Measurements from ENCODE around the gene ERCC1.
"Not testable (repeated sequence)": the region's sequence is repeated elsewhere in the genome, so short reads cannot be mapped to it uniquely, and the experiment has no call there.

Gene ERCC1

DNA sequence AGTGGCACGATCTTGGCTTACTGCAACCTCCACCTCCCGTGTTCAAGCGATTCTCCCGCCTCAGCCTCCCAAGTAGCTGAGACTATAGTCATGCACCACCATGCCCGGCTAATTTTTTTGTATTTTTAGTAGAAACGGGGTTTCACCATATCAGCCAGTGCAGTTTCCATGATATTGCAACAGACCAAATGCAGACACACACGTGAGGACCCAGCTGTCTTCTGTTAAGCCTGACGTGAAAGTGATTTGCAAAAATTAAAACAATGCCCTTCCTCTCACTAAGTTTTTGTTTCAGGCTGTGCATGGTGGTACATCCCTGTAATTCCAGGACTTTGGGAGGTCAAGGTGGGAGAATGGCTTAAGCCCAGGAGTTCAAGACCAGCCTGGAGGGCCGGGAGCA, 7.3 kb upstream of the ERCC1 start:
- not testable (repeated sequence) for DNase-seq (ENCODE audit: low read depth in 1 of 2, low spot score in 1 of 2)

DNA sequence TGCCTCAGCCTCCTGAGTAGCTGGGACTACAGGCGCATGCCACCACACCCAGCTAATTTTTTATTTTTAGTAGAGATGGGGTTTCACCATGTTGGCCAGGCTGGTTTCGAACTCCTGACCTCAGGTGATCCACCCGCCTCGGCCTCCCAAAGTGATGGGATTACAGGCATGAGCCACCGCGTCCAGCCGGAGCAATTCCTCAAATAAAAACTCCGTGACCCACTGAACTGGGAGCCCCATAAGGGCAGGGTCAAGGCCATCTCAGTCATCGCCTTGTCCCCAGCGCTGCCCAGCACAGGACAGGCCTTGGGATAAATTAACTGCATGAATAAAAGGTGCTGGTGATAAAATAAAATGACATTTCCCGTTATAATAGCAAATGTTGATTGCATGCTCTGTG, 6.2 kb upstream of the ERCC1 start:
- not testable (repeated sequence) for DNase-seq (ENCODE audit: low read depth in 1 of 2, low spot score in 1 of 2)

- no peak for DNase-seq (ENCODE audit: low read depth in 1 of 2, low spot score in 1 of 2)
These were observed 4.9 kb upstream of the ERCC1 start for GRCh38 chr19:45428384-45429231.

GRCh38 chr19:45424191-45425058, 708 bp upstream of the ERCC1 start:
- peak in 1 of 2 donors; percentile 29 for DNase-seq (ENCODE audit: low read depth in 1 of 2, low spot score in 1 of 2)

- DNase-seq (ENCODE audit: low read depth in 1 of 2, low spot score in 1 of 2), result peak in 1 of 2 donors; percentile 62
These were observed 606 bp downstream of the ERCC1 start for GRCh38 chr19:45423033-45423588.

DNA sequence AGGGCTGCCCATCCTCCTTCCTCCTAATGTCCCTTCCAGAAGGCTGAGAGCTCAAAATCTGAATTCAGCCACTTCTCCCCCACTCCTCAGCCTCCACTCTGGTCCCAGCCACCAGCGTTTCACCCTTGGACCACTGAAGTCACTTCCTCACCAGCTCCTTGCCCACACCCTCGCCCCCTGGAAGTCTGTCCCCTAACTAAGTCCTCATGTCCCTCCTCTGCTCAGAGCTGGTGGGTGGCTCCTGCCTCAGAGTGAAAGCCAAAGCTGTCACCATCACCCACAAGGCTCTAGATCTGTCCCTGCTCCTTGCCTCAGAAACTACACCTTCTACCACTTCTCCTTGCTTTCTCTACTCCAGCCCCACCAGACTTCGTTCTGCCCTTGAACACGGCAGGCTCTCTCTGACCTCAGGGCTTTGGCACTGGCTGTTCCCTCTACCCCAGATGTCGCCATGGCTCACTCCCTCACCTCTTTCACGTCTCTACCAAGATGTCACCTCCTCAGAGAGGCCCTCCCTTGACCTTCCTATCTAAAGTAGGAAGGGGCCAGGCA, 1.7 kb downstream of the ERCC1 start:
- DNase-seq (ENCODE audit: low read depth in 1 of 2, low spot score in 1 of 2), result no peak

DNA sequence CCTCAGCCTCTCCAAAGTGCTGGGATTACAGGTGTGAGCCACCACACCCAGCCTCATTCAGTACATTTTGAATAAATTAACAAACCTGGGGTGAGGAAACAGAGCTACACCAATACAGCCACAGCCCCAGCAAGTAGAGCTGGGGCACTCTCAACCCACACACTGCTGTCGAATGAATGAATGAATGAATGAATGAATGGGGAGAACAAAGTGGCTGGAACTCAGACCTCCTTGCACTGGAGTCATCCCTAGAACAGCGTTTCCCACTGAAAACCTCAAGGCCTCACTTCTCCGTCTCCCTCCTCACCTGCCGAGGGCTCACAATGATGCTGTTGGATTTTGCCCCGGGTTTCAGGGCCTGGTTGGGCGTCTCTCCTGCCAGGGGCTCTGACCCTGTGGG, 2.8 kb downstream of the ERCC1 start:
- DNase-seq (ENCODE audit: low read depth in 1 of 2, low spot score in 1 of 2), result no peak

DNA sequence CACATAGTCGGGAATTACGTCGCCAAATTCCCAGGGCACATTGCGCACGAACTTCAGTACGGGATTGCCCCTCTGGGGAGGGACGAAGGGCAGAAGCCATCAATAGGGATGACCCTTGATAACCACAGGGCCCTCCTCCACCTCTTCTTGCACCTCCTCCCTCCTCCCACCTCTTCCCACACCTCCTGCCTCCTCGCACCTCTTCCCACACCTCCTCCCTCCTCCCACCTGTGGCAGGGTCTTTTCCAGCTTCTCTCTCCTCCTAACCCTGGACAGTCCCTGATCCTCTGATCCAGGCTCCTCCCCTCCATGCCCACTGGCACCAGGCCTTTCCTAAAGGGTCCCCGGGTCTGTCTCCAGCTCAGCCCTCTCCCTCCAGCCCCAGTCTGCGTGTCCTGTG, 3.4 kb downstream of the ERCC1 start:
- no peak for DNase-seq (ENCODE audit: low read depth in 1 of 2, low spot score in 1 of 2)

DNA sequence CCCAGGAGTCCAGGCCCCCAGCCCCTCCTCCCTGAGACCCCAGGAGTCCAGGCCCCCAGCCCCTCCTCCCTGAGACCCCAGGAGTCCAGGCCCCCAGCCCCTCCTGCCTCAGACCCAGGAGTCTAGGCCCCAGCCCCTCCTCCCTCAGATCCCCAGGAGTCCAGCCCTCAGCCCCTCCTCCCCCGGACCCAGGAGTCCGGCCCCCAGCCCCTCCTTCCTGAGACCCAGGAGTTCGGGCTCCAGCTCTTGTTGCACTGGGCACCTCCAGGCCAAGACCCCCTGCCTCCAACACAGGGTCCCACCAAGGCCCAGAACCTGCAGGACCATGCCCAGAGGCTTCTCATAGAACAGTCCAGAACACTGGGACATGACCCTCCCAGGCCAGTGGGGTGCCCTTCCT, 3.8 kb downstream of the ERCC1 start:
- no peak for DNase-seq (ENCODE audit: low read depth in 1 of 2, low spot score in 1 of 2)

DNA sequence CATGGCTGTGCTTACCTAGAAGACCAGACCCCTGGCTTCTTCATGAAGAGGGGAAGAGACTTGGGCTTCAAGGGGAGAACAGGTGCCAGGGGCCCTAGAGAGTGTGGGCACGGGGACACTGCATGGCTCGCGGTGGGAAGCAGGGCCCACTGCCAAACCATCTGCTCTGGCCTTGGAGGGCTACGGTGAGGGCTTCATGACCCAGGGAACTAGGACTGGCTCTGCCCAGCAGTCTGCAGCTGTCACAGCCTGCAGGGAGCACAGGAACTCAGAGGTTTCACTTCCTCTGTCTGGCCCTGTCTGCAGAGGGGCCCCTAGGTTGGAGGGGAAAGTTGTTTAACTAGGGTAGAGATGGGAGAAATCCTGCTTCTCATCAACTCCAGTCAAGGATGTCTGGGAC, 4.3 kb downstream of the ERCC1 start:
- DNase-seq (ENCODE audit: low read depth in 1 of 2, low spot score in 1 of 2), result no peak

GRCh38 chr19:45418802-45419201, 4.9 kb downstream of the ERCC1 start:
- DNase-seq (ENCODE audit: low read depth in 1 of 2, low spot score in 1 of 2), result no peak

GRCh38 chr19:45417151-45417550, 6.6 kb downstream of the ERCC1 start:
- DNase-seq (ENCODE audit: low read depth in 1 of 2, low spot score in 1 of 2), result no peak

- no peak for DNase-seq (ENCODE audit: low read depth in 1 of 2, low spot score in 1 of 2)
These were observed 9.2 kb downstream of the ERCC1 start for GRCh38 chr19:45414468-45414867.

DNA sequence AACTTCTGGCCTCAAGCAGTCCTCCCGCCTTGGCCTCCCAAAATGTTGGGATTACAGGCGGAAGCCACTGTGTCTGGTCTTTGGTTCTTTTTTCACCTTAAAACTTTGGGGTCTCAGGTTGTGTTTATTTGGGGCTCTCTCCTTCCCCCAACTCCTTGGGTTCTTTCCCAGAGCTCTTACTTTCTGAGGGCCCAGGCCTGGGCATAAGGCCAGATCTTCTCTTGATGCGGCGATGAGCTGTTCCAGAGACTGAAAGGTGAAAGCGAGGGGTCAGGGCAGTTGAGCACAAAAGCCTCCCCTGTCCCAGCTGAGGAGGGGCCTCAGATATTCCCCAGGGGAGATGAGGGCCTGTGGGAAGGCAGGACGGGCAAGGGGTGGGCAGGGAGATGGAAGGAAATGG, 10.2 kb downstream of the ERCC1 start:
- DNase-seq (ENCODE audit: low read depth in 1 of 2, low spot score in 1 of 2), result no peak

- not testable (repeated sequence) for DNase-seq (ENCODE audit: low read depth in 1 of 2, low spot score in 1 of 2)
These were observed 13.4 kb downstream of the ERCC1 start for GRCh38 chr19:45410330-45410729.

GRCh38 chr19:45409557-45409920, 14.2 kb downstream of the ERCC1 start:
- no peak for DNase-seq (ENCODE audit: low read depth in 1 of 2, low spot score in 1 of 2)

- no peak for DNase-seq (ENCODE audit: low read depth in 1 of 2, low spot score in 1 of 2)
These were observed 14.7 kb downstream of the ERCC1 start for GRCh38 chr19:45408830-45409556.

DNA sequence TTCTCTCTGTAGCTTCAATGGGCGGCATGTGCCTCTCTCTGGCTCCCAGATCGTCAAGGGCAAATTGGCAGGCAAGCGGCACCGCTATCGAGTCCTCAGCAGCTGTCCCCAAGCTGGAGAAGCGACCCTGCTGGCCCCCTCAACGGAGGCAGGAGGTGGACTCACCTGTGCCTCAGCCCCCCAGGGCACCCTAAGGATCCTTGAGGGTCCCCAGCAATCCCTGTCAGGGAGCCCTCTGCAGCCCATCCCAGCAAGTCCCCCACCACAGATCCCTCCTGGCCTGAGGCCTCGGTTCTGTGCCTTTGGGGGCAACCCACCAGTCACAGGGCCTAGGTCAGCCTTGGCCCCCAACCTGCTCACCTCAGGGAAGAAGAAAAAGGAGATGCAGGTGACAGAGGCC, 15.6 kb downstream of the ERCC1 start:
- DNase-seq (ENCODE audit: low read depth in 1 of 2, low spot score in 1 of 2), result no peak

GRCh38 chr19:45407585-45407984, 16.1 kb downstream of the ERCC1 start:
- DNase-seq (ENCODE audit: low read depth in 1 of 2, low spot score in 1 of 2), result not testable (repeated sequence)

DNA sequence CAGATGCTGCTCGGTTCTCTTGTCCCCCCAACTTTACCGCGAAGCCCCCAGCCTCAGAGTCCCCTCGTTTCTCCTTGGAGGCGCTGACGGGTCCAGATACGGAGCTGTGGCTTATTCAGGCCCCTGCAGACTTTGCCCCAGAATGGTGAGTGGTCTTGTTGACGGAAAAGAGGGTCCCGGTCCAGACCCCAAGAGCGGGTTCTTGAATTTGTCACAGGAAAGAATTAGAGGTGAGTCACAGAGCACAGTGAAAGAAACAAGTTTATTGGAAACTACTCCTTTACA, 16.7 kb downstream of the ERCC1 start:
- no peak for DNase-seq (ENCODE audit: low read depth in 1 of 2, low spot score in 1 of 2)

Measured in activated T-helper 1 cell treated with anti-CD3 and anti-CD28 coated beads, Interleukin-2, amount 50 U/mL, for 16 hours (primary cell).